Epithelial cell of esophagus (primary cell): ENCODE measurements around the gene SMTNL1.

Experiments
- DNase-seq: peaks from one replicate; pipeline ENCODE4 v3.0.0; 2010; ENCODE audit warnings: low read depth
- H3K4me3 ChIP-seq: 2 replicates; pipeline ENCODE4 v1.5.1; 2011; ENCODE audit warnings: mild to moderate bottlenecking, low read length, control low read depth
- CTCF ChIP-seq: IDR thresholded peaks from 2 replicates; pipeline ENCODE4 v1.5.1; 2011; ENCODE audit warnings: low read depth, mild to moderate bottlenecking, low read length, control low read depth, inconsistent platforms; ENCODE audit not compliant: insufficient read depth; ENCODE audit errors: missing control alignments

The SMTNL1 gene

GRCh38 chr11:57571606-57572005 lies 34.2 kb downstream of the SMTNL1 start:
- DNase-seq: no peak
- no peak overlapping the region for H3K4me3 ChIP-seq
- no peak for TF ChIP-seq CTCF

GRCh38 chr11:57574061-57574460 lies 36.7 kb downstream of the SMTNL1 start:
- TF ChIP-seq CTCF: no peak
- no peak overlapping the region for H3K4me3 ChIP-seq
- no peak for DNase-seq

GRCh38 chr11:57584341-57584740 lies 46.9 kb downstream of the SMTNL1 start:
- no peak for DNase-seq
- H3K4me3 ChIP-seq: no peak overlapping the region
- no peak for TF ChIP-seq CTCF

- no peak for TF ChIP-seq CTCF
- DNase-seq: no peak
Measured at GRCh38 chr11:57585301-57585700, 47.9 kb downstream of the SMTNL1 start.

GRCh38 chr11:57586711-57587245 lies 49.4 kb downstream of the SMTNL1 start:
- no peak for DNase-seq
- TF ChIP-seq CTCF: no peak
- H3K4me3 ChIP-seq: no peak overlapping the region

More at GRCh38 chr11:57585301-57585700, 47.9 kb downstream of the SMTNL1 start:
- H3K4me3 ChIP-seq: no peak overlapping the region

- no peak for TF ChIP-seq CTCF
Measured at GRCh38 chr11:57588046-57588710, 50.8 kb downstream of the SMTNL1 start.

More at GRCh38 chr11:57588046-57588710, 50.8 kb downstream of the SMTNL1 start:
- no peak for DNase-seq
- H3K4me3 ChIP-seq: no peak overlapping the region
